DND-41 (cell line): ENCODE results near the gene RAB42.
A peak's percentile ranks its signal among the peaks of the same experiment; 100 is the strongest.

Experiments used
- ATAC-seq: fragments of 200-7000 bp; cut with Tn5 transposase; 3 replicates; pipeline ENCODE4 v1.9.1; 2021; ENCODE audit warnings: low read depth; ENCODE audit not compliant: insufficient read depth
- DNase-seq: peaks from one replicate; pipeline ENCODE4 v3.0.0-alpha.2; 2020
- H2AFZ ChIP-seq: 2 replicates; pipeline ENCODE4 v1.6.0; 2012; ENCODE audit warnings: low read depth, low read length
- H3K27ac ChIP-seq: 2 replicates; pipeline ENCODE4 v1.5.1; 2012; ENCODE audit warnings: low read length, inconsistent platforms
- H3K27me3 ChIP-seq: fragments of 200-600 bp; sonication (generic); 2 replicates; pipeline ENCODE4 v1.6.0; 2012; ENCODE audit warnings: low read length, mild to moderate bottlenecking, inconsistent platforms; ENCODE audit not compliant: insufficient read depth, poor library complexity
- H3K36me3 ChIP-seq: 2 replicates; pipeline ENCODE4 v1.5.1; 2012; ENCODE audit warnings: low read length, inconsistent platforms; ENCODE audit not compliant: insufficient read depth
- H3K4me1 ChIP-seq: 2 replicates; pipeline ENCODE4 v1.5.1; 2012; ENCODE audit warnings: mild to moderate bottlenecking, low read length; ENCODE audit not compliant: insufficient read depth
- H3K4me2 ChIP-seq: 2 replicates; pipeline ENCODE4 v1.6.0; 2012; ENCODE audit warnings: mild to moderate bottlenecking, moderate library complexity, low read length, inconsistent platforms; ENCODE audit not compliant: insufficient read depth
- H3K4me3 ChIP-seq, 2 experiments: fragments of 200-600 bp in 1 of 2; shearing (Covaris generic) in 1 of 2; 2 replicates each; pipeline ENCODE4 v1.5.1; 2012 to 2016; ENCODE audit warnings: inconsistent platforms in 2 of 2, low read length in 2 of 2, mild to moderate bottlenecking in 2 of 2, low read depth in 1 of 2, moderate library complexity in 1 of 2
- H3K79me2 ChIP-seq: 2 replicates; pipeline ENCODE4 v1.6.0; 2012; ENCODE audit warnings: low read length, inconsistent platforms; ENCODE audit not compliant: insufficient read depth
- H3K9ac ChIP-seq: 2 replicates; pipeline ENCODE4 v1.6.0; 2012; ENCODE audit warnings: low read depth, mild to moderate bottlenecking, inconsistent platforms, low read length, moderate library complexity
- H3K9me3 ChIP-seq: 2 replicates; pipeline ENCODE4 v1.5.1; 2012; ENCODE audit warnings: low read length, moderate library complexity, mild to moderate bottlenecking, inconsistent platforms; ENCODE audit not compliant: insufficient read depth, severe bottlenecking
- H4K20me1 ChIP-seq: 2 replicates; pipeline ENCODE4 v1.6.0; 2012; ENCODE audit warnings: low read length; ENCODE audit not compliant: insufficient read depth
- EZH2 ChIP-seq: IDR thresholded peaks from 3 replicates; pipeline ENCODE4 v1.6.1; 2012; ENCODE audit warnings: borderline replicate concordance, low read depth, mild to moderate bottlenecking, moderate library complexity, low read length, inconsistent platforms; ENCODE audit not compliant: severe bottlenecking
- TF ChIP-seq, protein P1 (sequence below): IDR thresholded peaks from 2 replicates; pipeline ENCODE4 v1.5.1; 2012; ENCODE audit warnings: borderline replicate concordance, low read length, moderate library complexity, mild to moderate bottlenecking; ENCODE audit not compliant: poor library complexity, severe bottlenecking; ENCODE audit errors: extremely low read depth

Gene RAB42

GRCh38 chr1:28551381-28551780 lies 40.7 kb upstream of the RAB42 start:
- H3K27ac ChIP-seq, result no peak overlapping the region

DNA sequence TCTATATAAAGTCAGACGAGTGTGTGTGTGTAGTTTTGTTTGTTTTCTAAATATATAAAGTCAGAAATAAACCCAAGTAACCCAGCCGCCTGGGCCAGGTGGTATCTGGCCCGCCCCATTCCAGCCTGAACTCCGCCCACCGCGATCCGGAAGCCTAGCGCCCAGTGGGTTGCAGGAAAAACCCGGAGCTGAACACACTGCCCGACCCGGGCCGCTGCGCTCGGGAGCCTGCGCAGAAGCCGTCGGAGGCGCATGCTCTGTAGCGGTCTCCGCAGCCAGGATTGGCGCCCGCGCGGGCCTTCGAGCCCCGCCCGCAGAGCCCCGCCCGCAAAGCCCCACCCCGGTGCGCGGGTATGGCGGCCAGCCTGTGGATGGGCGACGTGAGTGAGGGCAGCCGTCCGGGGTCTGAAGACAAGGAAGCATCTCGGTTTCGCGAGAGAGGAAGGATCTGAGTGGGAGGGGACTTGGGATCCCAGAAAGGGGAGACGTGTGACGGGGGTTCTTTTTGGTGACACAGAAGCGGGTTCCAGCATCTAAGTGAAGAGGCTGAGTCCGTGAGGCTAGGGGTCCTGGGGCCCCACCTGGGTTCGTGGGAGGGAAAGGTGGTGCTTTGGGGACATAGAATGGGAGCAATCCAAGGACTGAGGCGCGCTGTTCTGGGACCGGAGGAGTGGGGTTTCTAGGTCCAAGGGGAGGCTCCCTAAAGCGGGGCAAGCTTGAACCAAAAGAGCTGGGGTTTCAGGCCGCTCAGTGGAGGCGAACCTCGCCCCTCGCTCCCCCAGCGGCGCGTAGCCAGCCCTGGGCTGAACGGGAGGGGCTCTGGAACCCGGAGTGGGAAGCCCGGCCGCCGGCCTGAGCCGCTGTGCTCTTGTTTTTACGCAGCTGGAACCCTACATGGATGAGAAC lies 39.1 kb upstream of the RAB42 start, which contains the start of gene TRNAU1AP:
Gene TRNAU1AP (plus strand): TSS at position 328 of the 906 bp plus-strand sequence. CDS start 26 bp downstream, at position 354.
- Histone ChIP-seq H3K4me3 (peak within 1 kb of the TSS; percentile 72 to 97), H3K4me2 (peak within 1 kb of the TSS; percentile 91), H3K4me1 (peaks cover 23% of the 10 kb centered on the region), H3K27me3 (no peaks in the 10 kb centered on the region), H2AFZ (peak within 1 kb of the TSS; percentile 99), H3K9ac (peak within 1 kb of the TSS; percentile 83), H4K20me1 (no peaks in the 10 kb centered on the region), H3K9me3 (no peaks in the 10 kb centered on the region), H3K27ac (peak within 1 kb of the TSS; percentile 79), H3K36me3 (peaks cover 15% of the 10 kb centered on the region), H3K79me2 (peaks cover 20% of the 10 kb centered on the region)
- DNase-seq (peak; percentile 97), ATAC-seq (peak; percentile 88)
- no peak for TF ChIP-seq EZH2
- TF ChIP-seq, protein P1, sequence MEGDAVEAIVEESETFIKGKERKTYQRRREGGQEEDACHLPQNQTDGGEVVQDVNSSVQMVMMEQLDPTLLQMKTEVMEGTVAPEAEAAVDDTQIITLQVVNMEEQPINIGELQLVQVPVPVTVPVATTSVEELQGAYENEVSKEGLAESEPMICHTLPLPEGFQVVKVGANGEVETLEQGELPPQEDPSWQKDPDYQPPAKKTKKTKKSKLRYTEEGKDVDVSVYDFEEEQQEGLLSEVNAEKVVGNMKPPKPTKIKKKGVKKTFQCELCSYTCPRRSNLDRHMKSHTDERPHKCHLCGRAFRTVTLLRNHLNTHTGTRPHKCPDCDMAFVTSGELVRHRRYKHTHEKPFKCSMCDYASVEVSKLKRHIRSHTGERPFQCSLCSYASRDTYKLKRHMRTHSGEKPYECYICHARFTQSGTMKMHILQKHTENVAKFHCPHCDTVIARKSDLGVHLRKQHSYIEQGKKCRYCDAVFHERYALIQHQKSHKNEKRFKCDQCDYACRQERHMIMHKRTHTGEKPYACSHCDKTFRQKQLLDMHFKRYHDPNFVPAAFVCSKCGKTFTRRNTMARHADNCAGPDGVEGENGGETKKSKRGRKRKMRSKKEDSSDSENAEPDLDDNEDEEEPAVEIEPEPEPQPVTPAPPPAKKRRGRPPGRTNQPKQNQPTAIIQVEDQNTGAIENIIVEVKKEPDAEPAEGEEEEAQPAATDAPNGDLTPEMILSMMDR, result no peak

More at GRCh38 chr1:28551381-28551780, 40.7 kb upstream of the RAB42 start:
- H3K27me3 ChIP-seq, result no peaks in the 10 kb centered on the region
- TF ChIP-seq, protein P1, result no peak
- no peak for TF ChIP-seq EZH2
- H4K20me1 ChIP-seq, result no peaks in the 10 kb centered on the region
- H3K36me3 ChIP-seq, result peaks cover 8% of the 10 kb centered on the region
- H3K79me2 ChIP-seq, result peaks cover 20% of the 10 kb centered on the region
- peak overlapping the region; percentile 87; the same call in 1 of the 2 replicates for H3K4me2 ChIP-seq
- peaks cover 23% of the 10 kb centered on the region for H3K4me1 ChIP-seq
- peak overlapping the region; percentile 85; the same call in 1 of the 2 replicates for H2AFZ ChIP-seq
- H3K4me3 ChIP-seq, result no peak overlapping the region
- no peaks in the 10 kb centered on the region for H3K9me3 ChIP-seq
- ATAC-seq (no peak), DNase-seq (no peak)
- no peak overlapping the region for H3K9ac ChIP-seq

GRCh38 chr1:28560886-28561285 lies 31.2 kb upstream of the RAB42 start:
- ATAC-seq, result no peak
- no peaks in the 10 kb centered on the region for H4K20me1 ChIP-seq
- H3K79me2 ChIP-seq, result no peaks in the 10 kb centered on the region
- H3K9ac ChIP-seq, result no peak overlapping the region
- DNase-seq, result no peak
- no peaks in the 10 kb centered on the region for H3K9me3 ChIP-seq
- H3K4me3 ChIP-seq, result no peak overlapping the region
- H2AFZ ChIP-seq, result no peak overlapping the region
- H3K27ac ChIP-seq, result no peak overlapping the region
- H3K27me3 ChIP-seq, result no peaks in the 10 kb centered on the region
- no peak overlapping the region for H3K4me2 ChIP-seq
- no peaks in the 10 kb centered on the region for H3K4me1 ChIP-seq
- TF ChIP-seq EZH2, result no peak
- TF ChIP-seq, protein P1, result no peak
- peaks cover 68% of the 10 kb centered on the region for H3K36me3 ChIP-seq
